Measurements from ENCODE around the gene CACNA2D2. TPM values are rescaled to one million over a fixed set of nuclear protein-coding genes. Genes with fewer than 3 reads are reported as not detected.

Gene CACNA2D2
- total and polyA plus RNA-seq, 8 donors: 15.4 to 86.6 (median 30.2) TPM

GRCh38 chr3:50459785-50460184 lies 43.6 kb downstream of the CACNA2D2 start:
- DNase-seq: no peak
- Histone ChIP-seq H3K27me3 (no peaks in the 10 kb centered on the region), H3K9me3 (no peaks in the 10 kb centered on the region), H3K4me1 (no peaks in the 10 kb centered on the region), H3K27ac (no peak overlapping the region), H3K4me3 (no peak overlapping the region), H3K36me3 (no peaks in the 10 kb centered on the region)
- intact Hi-C loops (cut with DNase I): no loop called here
- TF ChIP-seq, protein P1, sequence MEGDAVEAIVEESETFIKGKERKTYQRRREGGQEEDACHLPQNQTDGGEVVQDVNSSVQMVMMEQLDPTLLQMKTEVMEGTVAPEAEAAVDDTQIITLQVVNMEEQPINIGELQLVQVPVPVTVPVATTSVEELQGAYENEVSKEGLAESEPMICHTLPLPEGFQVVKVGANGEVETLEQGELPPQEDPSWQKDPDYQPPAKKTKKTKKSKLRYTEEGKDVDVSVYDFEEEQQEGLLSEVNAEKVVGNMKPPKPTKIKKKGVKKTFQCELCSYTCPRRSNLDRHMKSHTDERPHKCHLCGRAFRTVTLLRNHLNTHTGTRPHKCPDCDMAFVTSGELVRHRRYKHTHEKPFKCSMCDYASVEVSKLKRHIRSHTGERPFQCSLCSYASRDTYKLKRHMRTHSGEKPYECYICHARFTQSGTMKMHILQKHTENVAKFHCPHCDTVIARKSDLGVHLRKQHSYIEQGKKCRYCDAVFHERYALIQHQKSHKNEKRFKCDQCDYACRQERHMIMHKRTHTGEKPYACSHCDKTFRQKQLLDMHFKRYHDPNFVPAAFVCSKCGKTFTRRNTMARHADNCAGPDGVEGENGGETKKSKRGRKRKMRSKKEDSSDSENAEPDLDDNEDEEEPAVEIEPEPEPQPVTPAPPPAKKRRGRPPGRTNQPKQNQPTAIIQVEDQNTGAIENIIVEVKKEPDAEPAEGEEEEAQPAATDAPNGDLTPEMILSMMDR (IDR thresholded peaks at IDR 0.05): no peak
- ATAC-seq: no peak

DNA sequence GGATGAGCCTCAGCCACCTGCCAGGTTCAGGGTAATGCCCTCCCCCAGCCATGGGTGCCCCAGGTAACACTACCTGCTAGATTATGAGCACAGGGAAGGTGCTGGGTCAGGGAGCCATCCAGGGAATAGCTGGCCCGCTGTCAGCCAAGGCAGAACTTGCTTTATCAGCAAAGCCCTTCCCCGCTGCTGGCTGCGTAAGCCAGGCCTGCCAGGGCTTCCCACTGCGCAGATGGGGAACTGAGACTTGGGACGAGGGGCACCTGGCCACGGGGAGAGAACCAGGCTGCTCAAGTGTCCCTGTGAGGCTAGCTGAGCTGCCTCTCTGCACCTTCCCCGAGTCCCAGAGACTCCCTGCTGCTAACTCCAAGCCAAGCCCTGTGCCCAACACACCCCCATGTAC lies 45.4 kb downstream of the CACNA2D2 start:
- TF ChIP-seq, protein P1 (IDR thresholded peaks at IDR 0.05): no peak

DNA sequence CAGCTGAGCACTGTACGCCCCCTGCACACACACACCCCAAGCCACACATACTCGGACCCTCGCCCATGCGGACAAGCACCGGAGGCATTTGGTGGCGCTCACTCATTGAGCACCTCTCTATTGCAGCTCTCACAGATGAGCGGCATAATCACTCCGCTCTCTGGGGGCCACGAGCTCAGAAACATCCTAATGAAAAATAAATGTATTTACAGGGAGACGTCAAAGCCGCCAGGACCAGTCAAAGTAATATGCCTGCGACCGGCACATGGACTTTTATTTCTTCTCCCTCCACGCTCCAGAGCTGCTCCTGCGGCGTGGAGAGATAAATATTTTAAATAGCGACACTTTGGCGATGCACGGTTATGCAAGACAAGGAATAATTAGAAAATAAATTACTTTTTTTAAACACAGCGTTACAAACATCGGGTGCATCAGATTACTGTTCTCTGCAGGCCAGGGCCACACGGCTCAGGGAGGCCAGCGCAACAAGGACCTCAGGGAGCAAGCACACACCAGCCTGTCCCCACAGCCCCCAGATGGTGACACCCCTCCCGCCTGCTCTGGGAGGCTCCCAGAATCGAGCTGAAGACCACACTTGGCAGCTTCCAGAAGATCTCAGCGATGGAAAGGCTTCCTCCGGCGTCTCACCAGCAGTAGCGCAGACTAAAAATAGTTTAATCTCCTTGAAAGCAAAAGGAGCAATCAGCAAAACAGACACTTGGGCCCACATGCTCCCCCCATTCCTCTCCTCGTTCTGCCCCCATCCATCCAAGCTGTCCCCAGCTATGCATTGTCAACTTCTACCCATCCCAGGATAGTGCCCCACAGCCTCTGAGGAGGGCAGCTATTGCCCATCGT lies 48.0 kb downstream of the CACNA2D2 start:
- ATAC-seq: no peak
- TF ChIP-seq, protein P1 (IDR thresholded peaks at IDR 0.05): no peak
- H3K4me1 ChIP-seq: peaks cover 0 to 9% of the 10 kb centered on the region in 2 donors
- no peaks in the 10 kb centered on the region for H3K36me3 ChIP-seq
- H3K9me3 ChIP-seq: no peaks in the 10 kb centered on the region
- intact Hi-C loops (cut with DNase I): no loop called here
- H3K27me3 ChIP-seq: no peaks in the 10 kb centered on the region
- no peak overlapping the region for H3K27ac ChIP-seq
- H3K4me3 ChIP-seq: no peak overlapping the region
- DNase-seq: peak in 1 of 4 donors; percentile 61

More for the DNA sequence above, 45.4 kb downstream of the CACNA2D2 start:
- ATAC-seq (no peak), DNase-seq (no peak)
- Histone ChIP-seq H3K27ac (no peak overlapping the region), H3K27me3 (no peaks in the 10 kb centered on the region), H3K4me1 (no peaks in the 10 kb centered on the region), H3K36me3 (no peaks in the 10 kb centered on the region), H3K9me3 (no peaks in the 10 kb centered on the region), H3K4me3 (no peak overlapping the region)
- intact Hi-C loops (cut with DNase I): no loop called here

- Histone ChIP-seq H3K36me3 (no peaks in the 10 kb centered on the region), H3K27ac (no peak overlapping the region), H3K4me3 (no peak overlapping the region), H3K4me1 (peaks cover 5 to 17% of the 10 kb centered on the region in 2 donors), H3K27me3 (no peaks in the 10 kb centered on the region), H3K9me3 (no peaks in the 10 kb centered on the region)
- DNase-seq (no peak), ATAC-seq (no peak)
- intact Hi-C loops (cut with DNase I): no loop called here
- TF ChIP-seq, protein P1 (IDR thresholded peaks at IDR 0.05): no peak
Measured at GRCh38 chr3:50454481-50455070, 48.9 kb downstream of the CACNA2D2 start.

- no peak for DNase-seq
- no peaks in the 10 kb centered on the region for H3K9me3 ChIP-seq
- H3K36me3 ChIP-seq: no peaks in the 10 kb centered on the region
- H3K27ac ChIP-seq: no peak overlapping the region
- H3K4me1 ChIP-seq: peaks cover 8 to 21% of the 10 kb centered on the region in 2 donors
- no peak for ATAC-seq
- TF ChIP-seq, protein P1 (IDR thresholded peaks at IDR 0.05): no peak
- intact Hi-C loops (cut with DNase I): no loop called here
- no peaks in the 10 kb centered on the region for H3K27me3 ChIP-seq
- H3K4me3 ChIP-seq: no peak overlapping the region
Measured at GRCh38 chr3:50453907-50454306, 49.5 kb downstream of the CACNA2D2 start.
